ENCODE data around the gene MACROD2.

Gene MACROD2

DNA sequence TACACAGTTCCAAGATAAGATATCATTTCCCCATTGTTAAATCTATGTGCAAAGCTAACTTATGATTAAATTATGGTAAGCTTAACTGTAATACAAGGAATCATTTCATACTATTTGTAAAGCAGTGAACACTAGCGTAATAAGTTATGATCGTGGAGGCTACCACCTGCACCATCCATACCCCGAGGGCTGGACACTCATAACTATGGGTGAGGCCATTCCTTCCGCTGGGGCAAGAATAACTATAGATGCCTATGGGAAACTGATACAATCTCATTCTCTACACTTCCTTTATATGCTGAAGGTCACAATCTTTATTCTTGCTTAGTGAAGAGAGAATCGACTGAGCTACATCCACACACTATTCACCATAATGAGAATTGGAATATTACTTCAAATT is 1258.1 kb downstream of the MACROD2 start:
- Mint-ChIP-seq H3K27me3 (ENCODE audit: low read depth) (no peaks in the 10 kb centered on the region), H3K4me3 (no peak overlapping the region), H3K4me1 (ENCODE audit: low read depth) (no peaks in the 10 kb centered on the region), H3K27ac (no peak overlapping the region), H3K9me3 (no peaks in the 10 kb centered on the region), H3K36me3 (ENCODE audit: low read depth) (no peaks in the 10 kb centered on the region)

DNA sequence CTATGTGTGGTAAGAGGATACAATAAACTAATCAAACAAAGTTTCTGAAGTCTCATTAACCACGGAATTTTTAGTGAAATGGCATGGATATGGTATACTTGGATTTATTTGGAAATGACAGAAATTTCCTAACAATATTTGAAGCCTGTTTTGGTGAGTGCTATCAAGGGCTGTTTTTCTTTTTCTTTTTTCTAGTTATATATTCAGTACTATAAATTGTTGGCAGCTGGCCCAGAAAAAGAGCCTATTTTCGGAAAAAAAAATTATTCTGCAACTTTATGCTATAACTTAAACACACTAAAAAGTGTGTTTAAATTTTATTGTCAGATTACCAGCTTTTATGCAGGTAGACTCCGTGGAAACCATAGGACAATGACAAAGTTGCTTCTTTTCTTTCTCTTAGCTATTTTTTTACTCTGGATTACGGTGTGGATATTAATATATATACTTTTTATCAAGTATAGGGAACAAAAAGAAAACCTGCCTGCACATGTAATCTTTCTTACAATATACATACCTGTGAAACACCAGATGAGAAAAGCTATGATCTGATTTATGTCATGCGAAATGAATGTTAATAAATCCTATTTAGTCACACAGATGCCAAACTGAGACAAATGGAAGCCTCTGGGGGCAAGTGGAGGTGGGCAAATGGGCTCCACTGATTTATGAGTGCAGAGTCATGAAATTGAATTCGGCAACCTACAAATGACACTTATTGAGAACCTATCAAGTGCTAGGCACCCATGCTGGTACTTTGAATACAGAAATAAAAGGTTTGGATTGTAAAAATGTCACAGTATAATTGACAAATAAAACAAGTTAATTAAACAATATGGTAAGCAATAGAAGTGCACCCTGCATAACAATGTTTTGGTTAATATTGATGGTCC is 1261.6 kb downstream of the MACROD2 start:
- Mint-ChIP-seq H3K9me3 (peaks cover 4% of the 10 kb centered on the region), H3K27me3 (ENCODE audit: low read depth) (no peaks in the 10 kb centered on the region), H3K36me3 (ENCODE audit: low read depth) (no peaks in the 10 kb centered on the region), H3K4me3 (no peak overlapping the region), H3K27ac (no peak overlapping the region), H3K4me1 (ENCODE audit: low read depth) (no peaks in the 10 kb centered on the region)

DNA sequence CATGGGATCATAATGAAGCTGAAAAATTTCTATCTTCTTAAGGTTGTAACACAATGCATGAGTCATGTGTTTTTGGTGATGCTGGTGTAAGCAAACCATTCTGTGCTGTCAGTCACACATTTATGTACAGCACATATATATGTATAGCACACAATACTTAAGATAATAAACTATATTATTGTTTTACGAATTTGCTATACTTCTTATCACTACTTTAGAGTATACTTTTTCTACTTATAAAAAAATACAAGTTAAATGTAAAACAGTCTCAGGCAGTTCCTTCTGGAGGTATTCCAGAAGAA is 1262.2 kb downstream of the MACROD2 start:
- H3K9me3 Mint-ChIP-seq = peaks cover 4% of the 10 kb centered on the region
- H3K4me1 Mint-ChIP-seq (ENCODE audit: low read depth) = no peaks in the 10 kb centered on the region
- H3K27me3 Mint-ChIP-seq (ENCODE audit: low read depth) = no peaks in the 10 kb centered on the region
- no peak overlapping the region for H3K27ac Mint-ChIP-seq
- H3K36me3 Mint-ChIP-seq (ENCODE audit: low read depth) = no peaks in the 10 kb centered on the region
- H3K4me3 Mint-ChIP-seq = no peak overlapping the region

DNA sequence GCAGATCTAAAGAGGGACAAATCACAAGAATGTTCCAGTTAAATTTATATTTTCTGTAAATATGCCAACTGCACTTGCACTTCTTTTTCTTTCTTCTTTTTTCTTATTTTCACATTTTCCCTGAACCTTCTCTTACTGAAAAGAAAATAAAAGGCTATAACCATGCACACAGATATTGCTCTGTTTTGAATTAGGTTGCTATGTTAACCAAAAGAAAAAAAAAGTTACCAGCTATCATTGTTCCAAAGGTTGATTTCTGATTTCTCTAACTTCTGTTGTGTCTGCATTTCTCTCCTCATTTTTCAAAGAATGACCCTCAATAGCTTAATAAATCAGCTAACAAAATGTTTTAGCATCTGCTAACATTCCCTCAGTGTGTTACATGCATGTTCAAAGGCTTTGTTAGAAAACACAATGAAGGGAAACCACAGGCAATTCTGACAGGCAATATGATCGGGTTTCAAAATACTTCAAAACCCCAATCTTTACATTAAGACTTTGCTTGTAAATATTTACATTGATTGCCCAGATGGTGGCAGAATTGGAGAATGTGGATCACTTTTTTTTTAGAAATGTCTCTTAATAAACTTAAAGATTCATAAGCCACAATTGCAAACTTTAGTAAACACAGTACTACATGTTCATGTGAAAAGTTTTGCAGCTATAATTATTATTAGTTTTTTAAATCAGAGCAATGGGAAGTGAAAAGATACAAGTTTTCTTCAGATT is 1270.4 kb downstream of the MACROD2 start:
- Mint-ChIP-seq H3K4me1 (ENCODE audit: low read depth) (no peaks in the 10 kb centered on the region), H3K27me3 (ENCODE audit: low read depth) (no peaks in the 10 kb centered on the region), H3K4me3 (no peak overlapping the region), H3K36me3 (ENCODE audit: low read depth) (no peaks in the 10 kb centered on the region), H3K9me3 (peaks cover 5% of the 10 kb centered on the region), H3K27ac (no peak overlapping the region)

DNA sequence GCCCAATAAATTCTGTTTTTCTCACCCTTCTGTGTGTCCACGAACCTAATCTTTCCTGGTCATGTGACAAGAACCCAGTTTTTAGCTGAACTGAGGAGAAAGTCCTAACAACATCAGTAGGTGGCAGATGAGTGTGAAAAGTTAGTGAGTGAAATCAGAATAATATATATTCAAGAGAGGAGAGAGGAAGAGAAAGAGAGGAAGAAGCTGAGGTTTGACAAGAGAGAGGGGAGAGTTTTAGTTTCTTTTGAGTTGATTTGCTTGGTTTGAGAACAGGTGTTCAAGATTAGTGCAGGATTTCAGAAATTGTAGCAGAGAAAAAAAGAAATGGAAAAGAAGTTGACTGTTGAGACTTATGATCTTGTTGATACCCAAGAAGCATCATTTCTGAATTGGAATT is 1272.6 kb downstream of the MACROD2 start:
- H3K9me3 Mint-ChIP-seq = peaks cover 7% of the 10 kb centered on the region
- H3K4me1 Mint-ChIP-seq (ENCODE audit: low read depth) = no peaks in the 10 kb centered on the region
- no peak overlapping the region for H3K4me3 Mint-ChIP-seq
- no peak overlapping the region for H3K27ac Mint-ChIP-seq
- no peaks in the 10 kb centered on the region for H3K27me3 Mint-ChIP-seq (ENCODE audit: low read depth)
- no peaks in the 10 kb centered on the region for H3K36me3 Mint-ChIP-seq (ENCODE audit: low read depth)

DNA sequence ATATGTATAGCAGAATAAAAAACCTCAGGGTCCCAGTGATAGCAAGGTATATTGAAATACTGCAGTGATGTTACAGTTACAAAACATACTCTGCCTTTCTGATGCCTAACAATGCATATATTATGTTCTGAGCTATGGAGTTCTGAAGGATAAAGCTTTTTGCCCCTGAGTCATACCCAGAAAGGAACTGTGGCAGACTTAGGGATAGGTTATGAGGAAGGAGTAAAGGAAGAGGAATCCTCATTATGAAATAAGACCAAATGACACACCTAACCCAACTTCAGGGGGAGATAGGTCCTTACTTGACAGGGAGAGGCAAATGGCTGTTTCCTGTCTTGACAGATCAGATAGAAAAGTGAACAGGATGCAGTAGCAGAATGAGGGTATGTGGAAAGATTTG is 1282.7 kb downstream of the MACROD2 start:
- H3K4me3 Mint-ChIP-seq = no peak overlapping the region
- H3K9me3 Mint-ChIP-seq = peaks cover 5% of the 10 kb centered on the region
- no peaks in the 10 kb centered on the region for H3K4me1 Mint-ChIP-seq (ENCODE audit: low read depth)

DNA sequence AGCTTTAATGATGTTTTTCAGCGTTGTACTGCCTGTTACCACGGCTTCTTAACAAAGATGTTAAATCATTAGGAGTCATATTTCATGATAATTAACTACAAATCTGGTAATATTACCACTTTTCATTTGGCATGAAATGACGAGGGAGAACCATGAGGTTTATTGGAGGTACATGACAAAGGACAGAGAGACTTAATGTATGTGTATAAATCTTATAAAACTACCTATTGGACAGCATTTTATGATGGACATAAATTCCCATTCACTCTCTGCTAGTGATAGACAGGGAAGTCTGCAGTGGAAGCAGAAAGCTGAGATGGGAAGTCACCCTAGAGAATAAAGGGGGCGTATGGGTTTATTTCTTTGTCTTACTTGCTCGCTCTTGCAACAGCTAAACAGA is 1292.0 kb downstream of the MACROD2 start:
- no peaks in the 10 kb centered on the region for H3K36me3 Mint-ChIP-seq (ENCODE audit: low read depth)
- H3K27ac Mint-ChIP-seq = no peak overlapping the region
- H3K9me3 Mint-ChIP-seq = peaks cover 2% of the 10 kb centered on the region
- no peak overlapping the region for H3K4me3 Mint-ChIP-seq
- no peaks in the 10 kb centered on the region for H3K27me3 Mint-ChIP-seq (ENCODE audit: low read depth)
- H3K4me1 Mint-ChIP-seq (ENCODE audit: low read depth) = no peaks in the 10 kb centered on the region

More for the DNA sequence above, 1282.7 kb downstream of the MACROD2 start:
- Mint-ChIP-seq H3K27me3 (ENCODE audit: low read depth) (no peaks in the 10 kb centered on the region), H3K36me3 (ENCODE audit: low read depth) (no peaks in the 10 kb centered on the region), H3K27ac (no peak overlapping the region)

DNA sequence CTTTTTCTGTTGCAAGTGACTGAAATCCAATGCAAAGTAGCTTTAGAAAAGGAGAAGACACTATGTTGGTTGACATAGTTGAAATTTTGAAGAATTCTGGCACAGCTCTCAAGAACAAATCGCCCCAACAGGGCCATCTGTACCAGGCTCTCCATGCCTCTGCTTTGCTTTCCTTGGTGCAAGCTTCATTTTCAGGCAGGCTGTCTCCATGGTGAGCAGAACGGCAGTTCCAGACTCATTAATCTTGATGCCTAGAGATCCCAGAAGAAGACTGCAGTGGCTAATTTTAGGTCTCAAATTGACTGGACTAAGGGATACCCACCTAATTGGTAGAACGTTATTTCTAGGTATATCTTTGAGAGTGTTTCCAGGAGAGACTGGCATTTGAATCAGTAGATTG is 1292.8 kb downstream of the MACROD2 start:
- H3K27me3 Mint-ChIP-seq (ENCODE audit: low read depth) = no peaks in the 10 kb centered on the region
- no peaks in the 10 kb centered on the region for H3K36me3 Mint-ChIP-seq (ENCODE audit: low read depth)
- no peak overlapping the region for H3K4me3 Mint-ChIP-seq
- H3K27ac Mint-ChIP-seq = no peak overlapping the region
- H3K4me1 Mint-ChIP-seq (ENCODE audit: low read depth) = no peaks in the 10 kb centered on the region
- H3K9me3 Mint-ChIP-seq = peaks cover 2% of the 10 kb centered on the region

DNA sequence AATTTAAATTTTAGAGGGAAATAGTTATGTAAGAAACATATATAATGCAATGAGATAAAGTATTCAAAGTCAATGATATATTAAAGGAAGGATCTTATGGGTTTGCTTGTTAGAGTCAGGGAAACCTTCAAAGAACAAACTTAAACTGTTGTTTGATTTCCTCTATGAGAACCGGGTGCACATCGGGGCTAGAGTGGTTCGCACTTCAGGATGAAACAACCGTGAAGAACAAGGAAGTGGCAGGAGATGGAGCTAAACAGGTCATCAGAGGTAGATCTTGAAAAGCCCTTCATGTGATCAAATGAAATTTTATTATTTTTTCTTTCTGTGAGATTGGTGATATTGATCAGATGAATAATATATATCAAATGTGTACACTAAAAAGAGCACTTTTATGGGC is 1294.0 kb downstream of the MACROD2 start:
- Mint-ChIP-seq H3K36me3 (ENCODE audit: low read depth) (no peaks in the 10 kb centered on the region), H3K27ac (no peak overlapping the region), H3K4me3 (no peak overlapping the region), H3K4me1 (ENCODE audit: low read depth) (no peaks in the 10 kb centered on the region), H3K27me3 (ENCODE audit: low read depth) (no peaks in the 10 kb centered on the region), H3K9me3 (peaks cover 1% of the 10 kb centered on the region)

DNA sequence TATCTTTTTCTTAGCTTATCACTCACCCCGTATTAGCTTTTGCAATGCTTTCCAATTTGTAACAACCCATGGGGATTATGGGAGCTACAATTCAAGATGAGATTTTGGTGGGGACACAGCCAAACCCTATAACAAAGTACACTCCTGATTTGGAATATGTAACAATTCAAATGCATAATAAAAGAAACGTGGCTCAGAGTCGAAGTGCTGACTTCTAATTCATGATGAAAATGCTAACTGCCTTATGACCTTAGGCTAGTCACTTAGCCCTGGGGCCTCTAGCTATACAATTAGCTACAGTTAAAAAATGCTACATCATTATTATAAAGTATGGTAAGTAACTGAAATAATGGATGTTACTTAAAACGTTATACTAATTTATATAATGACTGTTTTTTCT is 1297.1 kb downstream of the MACROD2 start:
- H3K4me1 Mint-ChIP-seq (ENCODE audit: low read depth) = no peaks in the 10 kb centered on the region
- no peak overlapping the region for H3K27ac Mint-ChIP-seq
- H3K27me3 Mint-ChIP-seq (ENCODE audit: low read depth) = no peaks in the 10 kb centered on the region
- no peaks in the 10 kb centered on the region for H3K36me3 Mint-ChIP-seq (ENCODE audit: low read depth)
- peaks cover 11% of the 10 kb centered on the region for H3K9me3 Mint-ChIP-seq
- no peak overlapping the region for H3K4me3 Mint-ChIP-seq

DNA sequence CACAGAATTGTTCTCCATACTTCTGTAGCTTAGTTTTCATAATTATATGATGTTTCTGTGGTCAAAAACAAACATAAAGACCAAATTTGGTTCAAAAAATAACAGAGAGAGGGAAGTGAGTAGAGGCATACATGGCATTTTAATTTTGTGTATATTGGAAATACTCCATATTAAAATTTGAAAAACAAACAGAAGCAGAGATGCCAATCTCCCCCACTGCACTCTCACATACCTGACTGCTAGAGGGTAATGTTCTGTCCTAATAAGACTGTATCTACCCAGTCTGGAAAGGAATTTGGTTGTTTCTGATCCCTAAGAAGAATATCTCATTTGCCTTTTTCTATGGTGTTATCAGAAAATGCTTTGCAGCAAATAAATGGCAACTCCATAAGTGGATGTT is 1301.1 kb downstream of the MACROD2 start:
- H3K27ac Mint-ChIP-seq = no peak overlapping the region
- no peaks in the 10 kb centered on the region for H3K36me3 Mint-ChIP-seq (ENCODE audit: low read depth)
- no peaks in the 10 kb centered on the region for H3K27me3 Mint-ChIP-seq (ENCODE audit: low read depth)
- H3K4me1 Mint-ChIP-seq (ENCODE audit: low read depth) = no peaks in the 10 kb centered on the region
- peaks cover 15% of the 10 kb centered on the region for H3K9me3 Mint-ChIP-seq
- no peak overlapping the region for H3K4me3 Mint-ChIP-seq

DNA sequence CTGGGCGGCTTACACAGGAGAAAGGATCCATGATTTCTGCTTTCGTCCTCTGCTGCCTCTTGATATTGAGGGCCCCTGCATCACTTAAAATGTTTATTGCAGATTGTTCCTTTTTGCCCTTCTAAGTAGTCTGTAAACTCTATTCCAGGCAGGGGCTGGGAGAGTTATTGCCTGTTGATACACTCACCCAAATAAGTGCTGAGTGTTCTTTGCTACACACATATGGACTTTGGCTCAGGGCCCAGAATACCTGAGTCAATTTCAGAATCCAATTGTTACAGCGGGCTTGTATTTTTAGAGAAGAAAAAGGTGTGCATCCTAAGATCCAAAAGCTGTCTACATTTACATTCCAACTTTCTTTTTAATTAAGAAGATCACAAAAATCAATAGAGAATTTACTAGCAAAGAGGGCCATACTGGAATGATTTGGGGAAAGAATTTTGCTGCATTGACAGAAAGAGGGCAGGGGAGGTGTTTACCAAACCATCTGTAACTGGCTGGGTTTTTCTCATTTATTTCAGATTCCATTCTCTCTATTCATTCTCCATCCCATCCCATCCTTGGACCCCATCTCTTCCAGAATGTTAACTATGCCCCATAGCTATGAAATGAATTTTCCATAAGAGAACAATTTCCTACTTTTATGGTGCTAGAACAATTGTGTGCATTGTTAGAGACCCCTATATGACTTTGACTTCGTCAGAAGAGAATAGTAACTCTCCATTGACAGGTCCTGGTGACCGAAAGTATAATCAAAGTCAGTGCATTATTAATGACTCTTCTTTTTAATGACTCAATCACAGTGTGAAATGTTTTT is 1302.0 kb downstream of the MACROD2 start:
- H3K27me3 Mint-ChIP-seq (ENCODE audit: low read depth) = no peaks in the 10 kb centered on the region

DNA sequence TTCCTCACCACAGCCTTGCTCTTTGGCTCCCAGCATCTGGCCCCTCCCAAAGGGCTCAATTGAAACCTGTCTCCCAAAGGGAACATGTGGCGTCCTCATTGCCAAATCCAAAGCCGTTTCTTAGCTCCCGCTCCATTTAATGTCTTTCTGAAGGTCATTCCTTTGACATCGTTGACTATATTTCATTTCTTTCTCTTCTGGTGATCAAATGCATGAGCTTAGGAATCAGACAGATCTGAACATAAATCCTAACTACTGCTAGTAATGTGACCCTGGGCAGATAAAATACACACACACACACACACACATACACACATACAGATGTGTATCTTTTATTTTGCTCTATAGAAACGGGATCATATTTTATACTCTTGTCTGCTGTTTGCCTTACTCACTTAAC is 1306.8 kb downstream of the MACROD2 start:
- H3K4me1 Mint-ChIP-seq (ENCODE audit: low read depth) = no peaks in the 10 kb centered on the region
- H3K4me3 Mint-ChIP-seq = no peak overlapping the region
- H3K36me3 Mint-ChIP-seq (ENCODE audit: low read depth) = no peaks in the 10 kb centered on the region
- no peak overlapping the region for H3K27ac Mint-ChIP-seq
- H3K27me3 Mint-ChIP-seq (ENCODE audit: low read depth) = no peaks in the 10 kb centered on the region
- H3K9me3 Mint-ChIP-seq = peaks cover 27% of the 10 kb centered on the region

More for the DNA sequence above, 1302.0 kb downstream of the MACROD2 start:
- peaks cover 19% of the 10 kb centered on the region for H3K9me3 Mint-ChIP-seq
- H3K4me1 Mint-ChIP-seq (ENCODE audit: low read depth) = no peaks in the 10 kb centered on the region
- no peak overlapping the region for H3K27ac Mint-ChIP-seq
- H3K36me3 Mint-ChIP-seq (ENCODE audit: low read depth) = no peaks in the 10 kb centered on the region
- H3K4me3 Mint-ChIP-seq = no peak overlapping the region

DNA sequence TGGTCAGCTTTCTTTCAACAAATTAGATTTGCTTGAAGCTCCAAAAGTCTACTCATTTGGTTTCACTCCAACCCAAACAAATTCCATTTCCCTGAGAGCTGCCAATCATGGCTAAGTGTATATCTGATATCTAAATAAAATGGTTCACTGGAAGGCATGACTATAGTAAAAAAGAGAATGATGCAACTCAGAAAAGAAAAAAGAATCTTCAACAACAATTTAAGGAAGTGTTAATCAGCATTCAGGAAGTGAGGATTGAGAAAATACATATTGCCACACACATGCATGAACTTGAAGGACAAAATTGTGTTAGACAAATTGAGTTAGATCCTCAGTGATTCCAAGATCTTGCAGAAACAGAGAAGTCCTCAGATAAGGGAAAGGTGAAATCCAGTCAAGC is 1315.0 kb downstream of the MACROD2 start:
- no peak overlapping the region for H3K4me3 Mint-ChIP-seq
- peaks cover 5% of the 10 kb centered on the region for H3K9me3 Mint-ChIP-seq
- H3K4me1 Mint-ChIP-seq (ENCODE audit: low read depth) = no peaks in the 10 kb centered on the region
- H3K27ac Mint-ChIP-seq = no peak overlapping the region
- no peaks in the 10 kb centered on the region for H3K27me3 Mint-ChIP-seq (ENCODE audit: low read depth)
- no peaks in the 10 kb centered on the region for H3K36me3 Mint-ChIP-seq (ENCODE audit: low read depth)
